ENCODE results near the gene GYS1. TPM values are rescaled to one million over a fixed set of nuclear protein-coding genes. Genes with fewer than 3 reads are reported as not detected.

GYS1 gene
- total RNA-seq, 6 donors from 2014 or later = 26.4 to 79.6 (median 35.6) TPM

DNA sequence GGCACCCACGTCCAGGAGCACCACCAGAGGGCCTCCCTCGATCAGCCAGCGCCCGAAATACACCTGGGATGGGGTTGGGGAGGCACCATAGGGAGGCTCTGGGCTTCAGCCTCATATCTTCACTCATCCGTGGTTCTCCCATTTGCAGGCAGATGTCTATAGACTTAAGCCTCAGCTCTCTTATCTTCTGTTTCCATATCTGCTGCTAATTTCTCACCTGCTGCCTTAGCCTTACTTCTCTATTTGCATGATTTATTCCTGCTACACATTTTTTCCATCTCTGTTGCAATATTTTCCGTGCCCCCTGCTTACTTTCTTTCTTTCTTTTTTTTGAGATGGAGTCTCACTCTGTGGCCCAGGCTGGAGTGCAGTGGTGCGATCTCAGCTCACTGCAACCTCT, 5.8 kb downstream of the GYS1 start:
- WGBS, 2 donors = 85 to 88% methylated on average over 5 to 7 of the region's 7 CpGs
- DNase-seq = no peak
- Histone ChIP-seq H3K27ac (no peak overlapping the region), H3K4me1 (peaks cover 15 to 26% (median 19%) of the 10 kb centered on the region in 4 donors), H3K27me3 (no peaks in the 10 kb centered on the region), H3K36me3 (peaks cover 13 to 81% (median 57%) of the 10 kb centered on the region in 4 donors), H3K4me3 (no peak overlapping the region), H3K9me3 (no peaks in the 10 kb centered on the region)
- ATAC-seq (ENCODE audit: low FRiP score in 2 of 2) = no peak
- TF ChIP-seq, protein P1, sequence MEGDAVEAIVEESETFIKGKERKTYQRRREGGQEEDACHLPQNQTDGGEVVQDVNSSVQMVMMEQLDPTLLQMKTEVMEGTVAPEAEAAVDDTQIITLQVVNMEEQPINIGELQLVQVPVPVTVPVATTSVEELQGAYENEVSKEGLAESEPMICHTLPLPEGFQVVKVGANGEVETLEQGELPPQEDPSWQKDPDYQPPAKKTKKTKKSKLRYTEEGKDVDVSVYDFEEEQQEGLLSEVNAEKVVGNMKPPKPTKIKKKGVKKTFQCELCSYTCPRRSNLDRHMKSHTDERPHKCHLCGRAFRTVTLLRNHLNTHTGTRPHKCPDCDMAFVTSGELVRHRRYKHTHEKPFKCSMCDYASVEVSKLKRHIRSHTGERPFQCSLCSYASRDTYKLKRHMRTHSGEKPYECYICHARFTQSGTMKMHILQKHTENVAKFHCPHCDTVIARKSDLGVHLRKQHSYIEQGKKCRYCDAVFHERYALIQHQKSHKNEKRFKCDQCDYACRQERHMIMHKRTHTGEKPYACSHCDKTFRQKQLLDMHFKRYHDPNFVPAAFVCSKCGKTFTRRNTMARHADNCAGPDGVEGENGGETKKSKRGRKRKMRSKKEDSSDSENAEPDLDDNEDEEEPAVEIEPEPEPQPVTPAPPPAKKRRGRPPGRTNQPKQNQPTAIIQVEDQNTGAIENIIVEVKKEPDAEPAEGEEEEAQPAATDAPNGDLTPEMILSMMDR (IDR thresholded peaks at IDR 0.05) = no peak

DNA sequence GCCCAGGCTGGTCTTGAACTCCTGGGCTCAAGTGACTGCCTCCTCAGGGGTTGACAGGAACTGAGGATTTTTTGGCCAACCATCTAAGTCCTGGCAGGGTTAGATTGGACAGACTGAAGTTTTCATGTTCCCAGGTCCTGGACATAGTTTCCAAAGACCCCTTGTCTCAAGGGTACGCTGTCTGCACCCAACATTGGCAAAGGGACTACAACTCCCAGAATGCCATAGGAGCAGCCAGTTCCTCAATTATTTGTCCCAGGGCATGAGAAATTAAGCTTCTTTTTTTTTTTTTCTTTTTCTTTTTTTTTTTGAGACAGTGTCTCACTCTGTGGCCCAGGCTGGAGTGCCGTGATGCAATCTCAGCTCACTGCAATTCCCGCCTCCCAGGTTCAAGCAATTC, 6.9 kb downstream of the GYS1 start:
- Histone ChIP-seq H3K4me3 (no peak overlapping the region), H3K36me3 (peaks cover 13 to 92% (median 67%) of the 10 kb centered on the region in 4 donors), H3K9me3 (no peaks in the 10 kb centered on the region), H3K27ac (no peak overlapping the region), H3K27me3 (no peaks in the 10 kb centered on the region), H3K4me1 (peaks cover 4 to 15% (median 8%) of the 10 kb centered on the region in 4 donors)
- no peak for DNase-seq
- TF ChIP-seq POLR2AphosphoS5 (IDR thresholded peaks at IDR 0.05) (no peak), EP300 (IDR thresholded peaks at IDR 0.05) (no peak), POLR2A (IDR thresholded peaks at IDR 0.05) (no peak)
- TF ChIP-seq, protein P1 (IDR thresholded peaks at IDR 0.05) = no peak
- ATAC-seq (ENCODE audit: low FRiP score in 2 of 2) = no peak
- 94 to 96% methylated on average over 3 of the region's 3 CpGs for WGBS, 2 donors

DNA sequence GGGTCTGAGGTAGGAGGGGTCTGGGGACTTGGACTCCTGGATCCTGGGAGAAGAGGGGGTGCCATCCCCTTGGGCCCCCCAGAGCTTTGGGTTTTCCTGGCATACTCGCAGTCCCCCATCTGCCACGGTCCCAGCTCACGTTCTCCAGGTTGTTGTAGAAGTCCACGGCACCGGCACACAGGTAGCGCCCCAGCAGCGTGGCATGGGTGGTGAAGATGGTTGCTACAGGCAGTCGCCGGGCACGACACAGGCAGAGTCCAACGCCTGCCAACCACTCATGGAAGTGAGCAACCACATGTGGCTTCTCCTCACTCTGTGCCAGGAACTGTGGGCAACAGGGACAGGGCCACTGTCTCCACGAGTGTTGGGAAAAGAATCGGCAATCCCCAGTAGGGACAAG, 7.4 kb downstream of the GYS1 start:
- no peak for TF ChIP-seq EP300 (IDR thresholded peaks at IDR 0.05)
- TF ChIP-seq POLR2AphosphoS5 (IDR thresholded peaks at IDR 0.05) = no peak
- TF ChIP-seq, protein P1 (IDR thresholded peaks at IDR 0.05) = no peak
- TF ChIP-seq POLR2A (IDR thresholded peaks at IDR 0.05) = no peak
- DNase-seq (peak in 1 of 2 donors; percentile 63), ATAC-seq (ENCODE audit: low FRiP score in 2 of 2) (no peak)
- 95% methylated on average over 13 of the region's 13 CpGs; no CpG with 5 or more reads in 1 of the 2 donors for WGBS, 2 donors
- Histone ChIP-seq H3K4me3 (no peak overlapping the region), H3K36me3 (peaks cover 13 to 93% (median 71%) of the 10 kb centered on the region in 4 donors), H3K4me1 (peaks cover 0 to 10% (median 5%) of the 10 kb centered on the region in 4 donors), H3K27me3 (no peaks in the 10 kb centered on the region), H3K9me3 (no peaks in the 10 kb centered on the region), H3K27ac (no peak overlapping the region)

DNA sequence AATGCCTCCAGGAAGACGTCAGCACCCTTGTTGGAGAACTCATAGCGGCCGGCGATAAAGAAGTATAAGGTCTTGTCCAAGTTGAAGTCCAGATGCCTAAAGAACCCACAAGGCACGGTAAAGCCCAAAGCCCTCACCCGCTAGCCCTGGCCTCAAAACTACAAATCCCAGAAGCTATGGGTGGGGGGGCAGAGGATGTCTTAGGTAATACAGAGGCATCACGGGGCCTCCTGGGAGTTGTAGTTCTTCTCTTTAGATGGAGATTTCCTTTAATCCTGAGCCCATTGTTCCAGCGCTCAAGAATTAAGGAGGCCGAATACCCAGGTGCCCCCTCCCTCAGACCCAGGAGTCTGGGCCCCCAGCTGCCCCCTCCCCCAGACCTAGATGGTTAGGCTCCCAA, 10.8 kb downstream of the GYS1 start:
- Histone ChIP-seq H3K4me3 (no peak overlapping the region), H3K4me1 (peaks cover 0 to 8% (median 3%) of the 10 kb centered on the region in 4 donors), H3K36me3 (peaks cover 9 to 80% (median 59%) of the 10 kb centered on the region in 4 donors), H3K9me3 (no peaks in the 10 kb centered on the region), H3K27ac (no peak overlapping the region), H3K27me3 (no peaks in the 10 kb centered on the region)
- ATAC-seq (ENCODE audit: low FRiP score in 2 of 2) = no peak
- DNase-seq = no peak
- 90 to 97% methylated on average over 9 of the region's 9 CpGs for whole genome bisulfite sequencing, 2 donors
- TF ChIP-seq, protein P1 (IDR thresholded peaks at IDR 0.05) = no peak

DNA sequence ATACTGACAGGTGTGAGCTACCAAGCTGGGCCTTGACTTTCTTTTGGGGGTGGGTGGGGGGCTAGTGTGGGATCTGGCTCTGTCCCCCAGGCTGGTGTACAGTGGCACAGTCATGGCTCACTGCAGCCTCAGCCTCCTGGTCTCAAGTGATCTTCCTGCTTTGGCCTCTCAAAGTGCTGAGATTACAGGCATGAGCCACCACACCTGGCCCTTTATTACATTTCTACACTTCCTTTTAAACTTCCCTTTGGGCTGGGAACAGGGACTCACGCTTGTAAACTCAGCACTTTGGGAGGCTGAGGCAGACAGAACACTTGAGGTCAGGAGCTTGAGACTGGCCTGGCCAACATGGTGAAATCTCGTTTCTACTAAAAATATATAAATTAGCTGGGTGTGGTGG, 16.0 kb downstream of the GYS1 start:
- ATAC-seq (ENCODE audit: low FRiP score in 2 of 2) = no peak
- Histone ChIP-seq H3K4me1 (peaks cover 0 to 8% (median 3%) of the 10 kb centered on the region in 4 donors), H3K27ac (peak overlapping the region in 1 of 4 donors; percentile 80), H3K36me3 (peaks cover 8 to 67% (median 43%) of the 10 kb centered on the region in 4 donors), H3K4me3 (no peak overlapping the region), H3K9me3 (no peaks in the 10 kb centered on the region), H3K27me3 (no peaks in the 10 kb centered on the region)
- WGBS, 2 donors = 83 to 85% methylated on average over 2 of the region's 2 CpGs
- no peak for DNase-seq
- TF ChIP-seq EP300 (IDR thresholded peaks at IDR 0.05) (no peak), POLR2AphosphoS5 (IDR thresholded peaks at IDR 0.05) (no peak)
- TF ChIP-seq, protein P1 (IDR thresholded peaks at IDR 0.05) = no peak

Data from upper lobe of left lung (tissue), 6 donors.